Endothelial cell (in vitro differentiated cells): ENCODE data around the gene RBM14. TPM values are rescaled to one million over a fixed set of nuclear protein-coding genes. Genes with fewer than 3 reads are reported as not detected.

Experiments used
- DNase-seq: peaks from one replicate; pipeline ENCODE4 v3.0.0; 2021; ENCODE audit warnings: low spot score
- H3K27ac Mint-ChIP-seq: one replicate; pipeline ENCODE4 v1.8.0; 2021; ENCODE audit warnings: mixed read lengths, inconsistent platforms; ENCODE audit not compliant: unreplicated experiment
- H3K27me3 Mint-ChIP-seq: one replicate; pipeline ENCODE4 v1.8.0; 2021; ENCODE audit warnings: mild to moderate bottlenecking, moderate library complexity, mixed read lengths, inconsistent platforms; ENCODE audit not compliant: unreplicated experiment
- H3K36me3 Mint-ChIP-seq: one replicate; pipeline ENCODE4 v1.8.0; 2021; ENCODE audit warnings: mild to moderate bottlenecking, low read depth, mixed read lengths, inconsistent platforms; ENCODE audit not compliant: unreplicated experiment
- H3K4me1 Mint-ChIP-seq: one replicate; pipeline ENCODE4 v1.8.0; 2021; ENCODE audit warnings: mild to moderate bottlenecking, mixed read lengths, inconsistent platforms; ENCODE audit not compliant: unreplicated experiment
- H3K4me3 Mint-ChIP-seq: one replicate; pipeline ENCODE4 v1.8.0; 2021; ENCODE audit warnings: mild to moderate bottlenecking, mixed read lengths, inconsistent platforms; ENCODE audit not compliant: unreplicated experiment
- H3K9me3 Mint-ChIP-seq: one replicate; pipeline ENCODE4 v1.8.0; 2021; ENCODE audit warnings: mixed read lengths, inconsistent platforms; ENCODE audit not compliant: unreplicated experiment
- CTCF ChIP-seq: fragments of 200-600 bp; sonication (generic); IDR thresholded peaks from one replicate; pipeline ENCODE4 v1.5.0; 2021; ENCODE audit warnings: antibody characterized with exemption; ENCODE audit not compliant: unreplicated experiment
- total RNA-seq: library from RNA; stranded (reverse); fragmentation: NEBNext Ultra II Directional; extraction: Animal tissue kit (Norgen Biotek cat#: 25700); gene quantifications from one replicate; pipeline ENCODE4 v1.2.1, GENCODE V29; 2021; ENCODE audit not compliant: unreplicated experiment

The RBM14 gene
- total RNA-seq, 1 donor from 2014 or later: 84.2 TPM

DNA sequence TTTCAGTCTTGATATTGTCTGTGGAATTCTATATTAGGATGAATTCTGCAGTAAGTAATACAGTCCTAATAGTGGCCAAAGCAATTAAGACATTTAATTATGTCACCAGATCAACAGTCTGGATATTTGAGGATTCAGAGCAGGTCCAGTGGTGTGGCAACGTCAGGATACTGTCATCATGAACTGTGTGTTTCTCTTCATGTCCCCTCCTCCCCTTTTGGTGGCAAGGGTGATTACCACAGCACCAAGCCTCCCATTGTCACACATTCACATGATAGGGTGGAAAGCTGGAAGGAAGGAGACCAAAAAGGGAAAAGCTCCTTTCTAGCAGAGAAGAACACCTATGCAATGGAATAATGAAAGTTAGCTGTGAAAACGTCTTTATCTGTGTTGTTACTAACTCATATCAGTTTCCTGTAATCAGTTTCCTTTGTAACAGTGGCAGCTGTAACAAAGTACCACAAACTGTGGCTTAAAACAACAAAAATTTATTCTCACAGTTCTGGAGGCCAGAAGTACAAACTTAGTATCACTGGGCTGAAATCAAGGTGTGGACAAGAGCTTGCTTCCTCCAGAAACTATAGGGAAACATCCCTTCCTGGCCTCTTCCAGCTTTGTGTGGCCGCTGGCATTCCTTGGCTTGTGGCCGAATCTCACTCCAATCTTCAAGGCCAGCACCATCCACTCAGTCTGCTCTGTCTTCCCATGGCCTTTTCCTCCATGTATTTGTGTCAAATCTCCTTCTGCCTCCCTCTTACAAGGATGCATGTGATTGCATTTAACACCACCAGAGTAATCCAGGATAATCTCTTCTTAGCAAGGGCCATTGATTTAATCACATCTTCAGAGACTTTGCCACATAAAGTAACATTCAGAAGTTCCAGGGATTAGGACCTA lies 6.5 kb upstream of the RBM14 start:
- no peak overlapping the region for H3K27ac Mint-ChIP-seq
- no peak for TF ChIP-seq CTCF
- H3K4me1 Mint-ChIP-seq: peaks cover 1% of the 10 kb centered on the region
- H3K9me3 Mint-ChIP-seq: no peaks in the 10 kb centered on the region
- DNase-seq: no peak
- no peaks in the 10 kb centered on the region for H3K27me3 Mint-ChIP-seq
- peak overlapping the region; percentile 52 for H3K4me3 Mint-ChIP-seq
- H3K36me3 Mint-ChIP-seq: peaks cover 6% of the 10 kb centered on the region

DNA sequence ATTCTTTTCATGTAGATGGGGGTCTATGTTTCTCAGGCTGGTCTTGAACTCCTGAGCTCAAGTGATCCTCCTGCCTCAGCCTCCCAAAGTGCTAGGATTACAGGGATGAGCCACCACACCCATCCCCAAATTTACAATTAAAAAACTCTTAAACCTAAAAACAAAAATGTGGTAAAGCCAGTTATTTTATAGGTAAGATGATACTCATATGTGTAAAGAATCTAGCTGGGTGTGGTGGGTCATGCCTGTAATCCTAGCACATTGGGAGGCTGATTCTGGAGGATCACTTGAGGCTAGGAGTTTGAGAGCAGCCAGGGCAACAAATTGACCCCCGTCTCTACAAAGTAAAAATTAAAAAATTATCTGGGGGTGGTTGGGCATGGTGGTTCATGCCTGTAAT lies 4.0 kb upstream of the RBM14 start:
- Mint-ChIP-seq H3K4me3 (no peak overlapping the region), H3K27ac (no peak overlapping the region), H3K9me3 (no peaks in the 10 kb centered on the region), H3K4me1 (peaks cover 6% of the 10 kb centered on the region), H3K27me3 (peaks cover 6% of the 10 kb centered on the region), H3K36me3 (peaks cover 1% of the 10 kb centered on the region)
- TF ChIP-seq CTCF: no peak
- no peak for DNase-seq

GRCh38 chr11:66614073-66614472 lies 2.4 kb upstream of the RBM14 start:
- no peak overlapping the region for H3K4me3 Mint-ChIP-seq
- H3K27ac Mint-ChIP-seq: no peak overlapping the region
- no peak for DNase-seq
- peaks cover 22% of the 10 kb centered on the region for H3K4me1 Mint-ChIP-seq
- H3K9me3 Mint-ChIP-seq: no peaks in the 10 kb centered on the region
- no peak for TF ChIP-seq CTCF
- peaks cover 13% of the 10 kb centered on the region for H3K36me3 Mint-ChIP-seq
- peaks cover 18% of the 10 kb centered on the region for H3K27me3 Mint-ChIP-seq

- Mint-ChIP-seq H3K27me3 (peaks cover 18% of the 10 kb centered on the region), H3K27ac (peak overlapping the region; percentile 98), H3K9me3 (no peaks in the 10 kb centered on the region), H3K4me1 (peaks cover 33% of the 10 kb centered on the region), H3K36me3 (peaks cover 21% of the 10 kb centered on the region), H3K4me3 (peak overlapping the region; percentile 99)
- TF ChIP-seq CTCF: no peak
- peak; percentile 82 for DNase-seq
These were observed 865 bp downstream of the RBM14 start for GRCh38 chr11:66617155-66617834.

DNA sequence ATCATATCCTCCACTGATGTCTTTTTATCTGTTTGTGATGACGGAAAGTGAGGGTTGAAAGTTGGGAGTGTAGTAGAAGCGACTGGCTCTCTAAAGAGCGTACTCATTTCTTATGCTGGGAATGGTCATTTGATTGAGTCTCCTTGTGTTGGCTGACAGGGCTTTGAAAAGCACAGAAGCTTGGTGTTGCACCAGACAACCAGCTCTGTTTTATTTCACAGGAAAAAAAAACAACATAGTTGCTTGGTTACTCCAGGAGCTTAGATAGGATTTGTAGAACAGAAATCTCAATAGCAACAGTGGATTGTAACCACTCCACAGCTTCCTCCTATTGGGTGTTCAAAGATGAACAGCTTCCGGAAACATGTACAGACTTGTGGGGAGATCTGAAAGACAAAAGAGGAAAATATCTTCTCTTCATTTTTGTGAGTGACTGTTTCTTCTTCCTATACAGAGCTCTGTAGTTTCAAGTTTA lies 2.7 kb downstream of the RBM14 start:
- H3K4me1 Mint-ChIP-seq: peaks cover 46% of the 10 kb centered on the region
- TF ChIP-seq CTCF: no peak
- no peak for DNase-seq
- no peaks in the 10 kb centered on the region for H3K9me3 Mint-ChIP-seq
- peak overlapping the region; percentile 98 for H3K27ac Mint-ChIP-seq
- peak overlapping the region; percentile 99 for H3K4me3 Mint-ChIP-seq
- peaks cover 18% of the 10 kb centered on the region for H3K27me3 Mint-ChIP-seq
- peaks cover 32% of the 10 kb centered on the region for H3K36me3 Mint-ChIP-seq
